DND-41 (cell line): ENCODE data around the gene SLC6A19.

Source experiments
- EZH2 ChIP-seq: IDR thresholded peaks from 3 replicates; pipeline ENCODE4 v1.6.1; 2012; ENCODE audit warnings: borderline replicate concordance, low read depth, mild to moderate bottlenecking, moderate library complexity, low read length, inconsistent platforms; ENCODE audit not compliant: severe bottlenecking
- TF ChIP-seq, protein P1 (sequence below): IDR thresholded peaks from 2 replicates; pipeline ENCODE4 v1.5.1; 2012; ENCODE audit warnings: borderline replicate concordance, low read length, moderate library complexity, mild to moderate bottlenecking; ENCODE audit not compliant: poor library complexity, severe bottlenecking; ENCODE audit errors: extremely low read depth

DNA sequence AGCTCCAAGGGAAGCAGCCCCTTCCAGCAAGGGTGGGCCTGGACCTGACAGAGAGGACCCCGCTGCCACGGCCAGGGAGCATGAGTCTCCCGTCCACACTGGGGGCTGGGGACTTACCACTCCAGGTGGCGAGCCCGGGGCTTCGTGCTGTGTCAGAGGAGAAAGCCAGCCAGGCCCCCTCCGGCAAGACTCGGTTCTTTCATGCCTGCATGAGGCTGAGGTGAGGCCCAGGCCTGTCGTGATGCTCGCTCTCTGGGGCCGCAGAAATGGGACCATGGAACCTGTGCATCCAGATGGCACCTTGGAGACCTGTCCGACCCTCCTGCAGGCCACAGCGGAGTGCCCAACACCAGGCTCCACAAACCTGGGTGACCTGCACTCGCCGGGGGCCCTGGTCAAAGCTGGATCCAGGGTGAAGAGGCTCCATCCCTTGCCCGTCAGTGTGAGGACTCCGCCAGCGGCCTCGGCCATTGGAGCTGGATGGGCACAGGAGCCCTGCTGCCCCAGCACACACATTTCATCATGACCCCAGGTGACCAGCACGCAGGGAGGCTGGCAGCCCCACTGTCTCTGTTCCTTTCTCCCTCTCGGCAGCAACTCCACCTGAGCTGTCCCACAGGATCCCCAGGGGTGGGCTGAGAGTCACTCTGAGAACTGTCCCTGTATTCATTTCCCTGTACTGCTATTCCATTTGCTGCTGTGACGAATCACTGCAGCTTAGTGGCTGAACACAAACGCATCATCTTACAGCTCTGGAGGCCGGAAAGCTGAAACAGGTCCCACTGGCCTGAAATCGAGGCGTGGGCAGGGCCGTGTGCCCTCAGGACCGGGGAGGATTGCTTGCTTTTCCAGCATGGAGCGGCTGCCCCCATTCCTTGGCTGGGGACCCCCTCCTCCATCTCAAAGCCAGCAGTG is 48.2 kb downstream of the SLC6A19 start:
- TF ChIP-seq, protein P1, sequence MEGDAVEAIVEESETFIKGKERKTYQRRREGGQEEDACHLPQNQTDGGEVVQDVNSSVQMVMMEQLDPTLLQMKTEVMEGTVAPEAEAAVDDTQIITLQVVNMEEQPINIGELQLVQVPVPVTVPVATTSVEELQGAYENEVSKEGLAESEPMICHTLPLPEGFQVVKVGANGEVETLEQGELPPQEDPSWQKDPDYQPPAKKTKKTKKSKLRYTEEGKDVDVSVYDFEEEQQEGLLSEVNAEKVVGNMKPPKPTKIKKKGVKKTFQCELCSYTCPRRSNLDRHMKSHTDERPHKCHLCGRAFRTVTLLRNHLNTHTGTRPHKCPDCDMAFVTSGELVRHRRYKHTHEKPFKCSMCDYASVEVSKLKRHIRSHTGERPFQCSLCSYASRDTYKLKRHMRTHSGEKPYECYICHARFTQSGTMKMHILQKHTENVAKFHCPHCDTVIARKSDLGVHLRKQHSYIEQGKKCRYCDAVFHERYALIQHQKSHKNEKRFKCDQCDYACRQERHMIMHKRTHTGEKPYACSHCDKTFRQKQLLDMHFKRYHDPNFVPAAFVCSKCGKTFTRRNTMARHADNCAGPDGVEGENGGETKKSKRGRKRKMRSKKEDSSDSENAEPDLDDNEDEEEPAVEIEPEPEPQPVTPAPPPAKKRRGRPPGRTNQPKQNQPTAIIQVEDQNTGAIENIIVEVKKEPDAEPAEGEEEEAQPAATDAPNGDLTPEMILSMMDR = no peak
- TF ChIP-seq EZH2 = no peak
